Measurements from ENCODE around the gene BRDT. TPM values are rescaled to one million over a fixed set of nuclear protein-coding genes. Genes with fewer than 3 reads are reported as not detected.

The BRDT gene
- total and polyA plus RNA-seq, 2 of the 8 experiments (the other 6 are each of a cell fraction or from before 2014, with no cell fraction given): 0.08 TPM; not detected in 1

DNA sequence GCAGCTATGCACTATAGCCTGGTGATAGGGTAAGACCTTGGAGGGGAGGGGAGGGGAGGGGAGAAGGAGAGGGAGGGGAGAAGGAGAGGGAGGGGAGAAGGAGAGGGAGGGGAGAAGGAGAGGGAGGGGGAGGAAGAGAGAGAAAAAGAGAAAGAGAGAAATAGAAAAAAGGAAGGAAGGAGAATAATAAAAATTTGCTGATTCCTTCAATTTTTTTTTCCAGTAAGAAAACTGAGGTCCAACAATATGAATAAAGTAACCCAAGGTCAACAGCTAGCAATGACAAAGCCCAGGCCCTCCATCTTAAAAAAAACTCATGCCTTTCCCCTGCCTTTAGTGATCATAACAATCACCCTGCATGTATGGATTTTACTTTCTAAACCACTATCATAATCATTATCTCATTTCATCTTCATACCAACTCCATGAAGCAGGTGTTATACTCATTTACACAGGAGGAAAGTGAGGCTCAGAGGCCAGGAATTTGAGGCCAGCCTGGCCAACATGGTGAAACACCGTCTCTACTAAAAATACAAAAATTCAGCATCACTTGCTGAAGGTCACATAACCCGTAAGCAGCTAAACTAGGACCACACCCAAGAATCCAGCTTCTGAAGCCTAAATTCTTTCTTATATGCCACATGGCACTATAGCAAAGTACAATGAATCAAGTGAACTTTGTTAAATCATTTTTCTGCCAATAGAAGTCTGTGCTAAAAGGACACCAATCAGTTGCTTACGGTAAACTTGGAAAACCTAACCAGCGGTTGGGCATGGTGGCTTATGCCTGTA is 23.4 kb upstream of the BRDT start:
- Histone ChIP-seq H2BK15ac (ENCODE audit: low read length) (no peak overlapping the region), H3K9ac (replicated peaks in 1 of 4; ENCODE audit: extremely low read depth in 1 of 4, low read depth in 3 of 4, low read length in 3 of 4) (no peak overlapping the region), H3K4me3 (ENCODE audit: extremely low read depth in 1 of 4, insufficient read depth in 2 of 4, low read depth in 3 of 4, low read length in 4 of 4) (no peak overlapping the region), H3K27me3 (replicated peaks in 1 of 4; ENCODE audit: control insufficient read depth in 3 of 4, extremely low read depth in 1 of 4, insufficient read depth in 3 of 4, low read length in 3 of 4) (no peaks in the 10 kb centered on the region), H4K5ac (ENCODE audit: insufficient read length, low read depth, low read length) (no peak overlapping the region), H3K9me3 (ENCODE audit: insufficient read depth in 2 of 2, low read depth in 1 of 2, low read length in 1 of 2) (no peaks in the 10 kb centered on the region), H3K36me3 (ENCODE audit: control insufficient read depth in 2 of 4, insufficient read depth in 4 of 4, low read length in 3 of 4) (no peaks in the 10 kb centered on the region), H2AFZ (ENCODE audit: low read length) (no peak overlapping the region), H3K27ac (ENCODE audit: low read depth, low read length) (no peak overlapping the region), H4K8ac (ENCODE audit: extremely low read depth, insufficient read depth, low read length) (no peak overlapping the region), H3K56ac (replicated peaks; ENCODE audit: insufficient read length, low read depth, low read length) (no peak overlapping the region), H3K4me1 (replicated peaks in 1 of 4; ENCODE audit: control insufficient read depth in 3 of 4, insufficient read depth in 4 of 4, low read length in 3 of 4) (no peaks in the 10 kb centered on the region), H2AK5ac (ENCODE audit: low read depth, low read length) (no peak overlapping the region), H4K20me1 (replicated peaks in 1 of 2; ENCODE audit: control insufficient read depth in 1 of 2, insufficient read depth in 2 of 2, low read length in 2 of 2) (no peaks in the 10 kb centered on the region), H3K4ac (replicated peaks; ENCODE audit: insufficient read length, low read depth, low read length) (no peak overlapping the region), H2BK5ac (ENCODE audit: low read depth, low read length) (no peak overlapping the region), H3K14ac (ENCODE audit: insufficient read length) (no peak overlapping the region), H3K23me2 (ENCODE audit: low read depth, low read length) (no peaks in the 10 kb centered on the region), H3K4me2 (ENCODE audit: insufficient read depth in 1 of 2, low read depth in 2 of 2, low read length in 2 of 2) (no peak overlapping the region), H2BK20ac (ENCODE audit: low read length) (no peak overlapping the region), H3K18ac (ENCODE audit: extremely low read depth, low read length) (no peak overlapping the region), H4K91ac (replicated peaks; ENCODE audit: insufficient read length, low read length) (no peak overlapping the region), H3K23ac (ENCODE audit: insufficient read length) (no peak overlapping the region), H2BK12ac (ENCODE audit: low read depth, low read length) (no peak overlapping the region), H2BK120ac (replicated peaks; ENCODE audit: low read depth, low read length) (no peak overlapping the region), H3K79me1 (ENCODE audit: low read depth, low read length) (no peaks in the 10 kb centered on the region), H3K79me2 (ENCODE audit: control insufficient read depth in 1 of 2, insufficient read depth in 2 of 2, low read length in 2 of 2) (no peaks in the 10 kb centered on the region)
- DNase-seq (ENCODE audit: low read depth in 1 of 2, low spot score in 2 of 2): no peak
- WGBS, 2 experiments (ENCODE audit: extremely low coverage in 1 of 2, insufficient coverage in 1 of 2, insufficient read length in 1 of 2, insufficient replicate concordance in 2 of 2, low coverage in 1 of 2, low lambda C conversion rate in 2 of 2, missing lambda C conversion rate in 1 of 2): 83% methylated on average over 4 of the region's 4 CpGs; no CpG with 5 or more reads in 1 of the 2 experiments
- FAIRE-seq: no peak
- POLR2A ChIA-PET (ENCODE audit: partially characterized antibody): no interaction called here
- CTCF ChIA-PET (ENCODE audit: partially characterized antibody): interaction anchor here (0.5 to 6.1 kb wide), 22 partner anchors 8 to 642 kb away, joined by 3 to 40 read pairs (median 4); no protein-coding TSS in a partner anchor
- no peak for TF ChIP-seq RBBP5 (IDR thresholded peaks at IDR 0.05; ENCODE audit: borderline replicate concordance, low read depth, low read length)
- no peak for TF ChIP-seq SAP30 (IDR thresholded peaks at IDR 0.05; ENCODE audit: insufficient read depth, insufficient replicate concordance, low read length)
- no peak for TF ChIP-seq BCL11A (IDR thresholded peaks at IDR 0.05; ENCODE audit: low read depth in 2 of 2, low read length in 2 of 2)
- no peak for TF ChIP-seq TAF7 (optimal IDR thresholded peaks at IDR 0.05; ENCODE audit: borderline replicate concordance, low read depth, low read length)
- TF ChIP-seq GTF2F1 (IDR thresholded peaks at IDR 0.05; ENCODE audit: borderline replicate concordance, low read depth, low read length): no peak
- no peak for TF ChIP-seq SUZ12 (IDR thresholded peaks at IDR 0.05; ENCODE audit: low read length)
- no peak for TF ChIP-seq JUN (IDR thresholded peaks at IDR 0.05; ENCODE audit: low read depth, low read length)
- no peak for TF ChIP-seq SP4 (IDR thresholded peaks at IDR 0.05; ENCODE audit: low read length)
- no peak for TF ChIP-seq NANOG (IDR thresholded peaks at IDR 0.05; ENCODE audit: insufficient read depth, low read depth, low read length, poor library complexity, severe bottlenecking)
- no peak for TF ChIP-seq RNF2 (IDR thresholded peaks at IDR 0.05; ENCODE audit: borderline replicate concordance, low read depth, low read length, missing control alignments, poor library complexity, severe bottlenecking)
